CD4-positive, alpha-beta memory T cell (primary cell): ENCODE results near the gene LRRC28. TPM values are rescaled to one million over a fixed set of nuclear protein-coding genes. Genes with fewer than 3 reads are reported as not detected.

Experiments
- CTCF ChIA-PET: fragments of 350-600 bp; sonication (Branson Sonifier 250); formaldehyde crosslinking; loops from one replicate; lab custom pipeline; 2021; ENCODE audit warnings: inconsistent platforms; ENCODE audit not compliant: partially characterized antibody; lab: Charles Lee
- POLR2A ChIA-PET: fragments of 350-600 bp; sonication (Branson Sonifier 250); formaldehyde crosslinking; loops from one replicate; lab custom pipeline; 2021; ENCODE audit not compliant: partially characterized antibody; lab: Charles Lee
- DNase-seq, 5 donors: peaks; one replicate each; pipeline versions ENCODE4 v3.0.0 to v3.0.0-alpha.2; 2020 to 2022; ENCODE audit warnings: mixed read lengths in 1 of 5
- H3K27ac ChIP-seq: one replicate; pipeline ENCODE4 v1.7.0; 2013; ENCODE audit warnings: low read depth, low read length
- H3K27me3 ChIP-seq: 2 replicates; pipeline ENCODE4 v1.7.0; 2013; ENCODE audit warnings: mild to moderate bottlenecking, low read length, moderate library complexity; ENCODE audit not compliant: insufficient read depth
- H3K36me3 ChIP-seq: 2 replicates; pipeline ENCODE4 v1.7.0; 2013; ENCODE audit warnings: mild to moderate bottlenecking, low read length, moderate library complexity; ENCODE audit not compliant: insufficient read depth
- H3K4me1 ChIP-seq: 2 replicates; pipeline ENCODE4 v1.7.0; 2013; ENCODE audit warnings: mild to moderate bottlenecking, low read length, moderate library complexity; ENCODE audit not compliant: insufficient read depth
- H3K4me3 ChIP-seq, 2 donors: one replicate each; pipeline ENCODE4 v1.7.0; 2013; ENCODE audit warnings: low read length in 2 of 2, mild to moderate bottlenecking in 1 of 2
- H3K9me3 ChIP-seq, 2 donors: one replicate each; pipeline ENCODE4 v1.7.0; 2013; ENCODE audit warnings: low read length in 2 of 2, control low read depth in 1 of 2; ENCODE audit not compliant: control insufficient read depth in 1 of 2
- H3K27ac Mint-ChIP-seq, 7 donors: one replicate each; pipeline ENCODE4 v1.8.0; 2020 to 2021; ENCODE audit warnings: mixed read lengths in 7 of 7, mild to moderate bottlenecking in 6 of 7, inconsistent platforms in 3 of 7, moderate library complexity in 3 of 7
- H3K27me3 Mint-ChIP-seq, 2 donors: one replicate each; pipeline ENCODE4 v1.8.0; 2020 to 2021; ENCODE audit warnings: mixed read lengths in 2 of 2
- H3K36me3 Mint-ChIP-seq, 2 donors: one replicate each; pipeline ENCODE4 v1.8.0; 2020 to 2021; ENCODE audit warnings: mixed read lengths in 2 of 2, inconsistent platforms in 1 of 2, mild to moderate bottlenecking in 1 of 2
- H3K4me1 Mint-ChIP-seq, 4 donors: one replicate each; pipeline ENCODE4 v1.8.0; 2020 to 2021; ENCODE audit warnings: mixed read lengths in 4 of 4, mild to moderate bottlenecking in 1 of 4
- H3K4me3 Mint-ChIP-seq, 8 donors: one replicate each; pipeline ENCODE4 v1.8.0; 2020 to 2021; ENCODE audit warnings: mixed read lengths in 8 of 8, mild to moderate bottlenecking in 7 of 8, moderate library complexity in 6 of 8, inconsistent platforms in 3 of 8
- H3K9me3 Mint-ChIP-seq, 8 donors: one replicate each; pipeline ENCODE4 v1.8.0; 2020 to 2021; ENCODE audit warnings: mixed read lengths in 8 of 8, mild to moderate bottlenecking in 5 of 8, inconsistent platforms in 3 of 8, moderate library complexity in 1 of 8
- intact Hi-C: fragments of 100-400 bp; cut with micrococcal nuclease; formaldehyde crosslinking; loops from one replicate; pipeline ENCODE4 v1.15.1; 2023
- polyA plus RNA-seq, 2 donors: library from polyadenylated mRNA; unstranded; fragments of 300-500 nt; fragmentation: Illumina TruSeq; gene quantifications; one replicate each; pipeline ENCODE4 v1.2.3, GENCODE V29; 2021
- total RNA-seq, 2 experiments: library from RNA; stranded (reverse); gene quantifications; one replicate each; pipeline ENCODE4 v1.2.3, GENCODE V29; 2021

Gene LRRC28
- total and polyA plus RNA-seq, 4 experiments from 2014 or later, result 16.4 to 27.1 (median 19.2) TPM

- Histone ChIP-seq H3K9me3 (no peaks in the 10 kb centered on the region), H3K4me3 (no peak overlapping the region), H3K4me1 (peaks cover 51% of the 10 kb centered on the region), H3K27me3 (no peaks in the 10 kb centered on the region), H3K27ac (no peak overlapping the region), H3K36me3 (no peaks in the 10 kb centered on the region)
- Mint-ChIP-seq H3K36me3 (no peaks in the 10 kb centered on the region), H3K27ac (peak overlapping the region; percentile 1 to 92 (median 72)), H3K4me1 (peaks cover 22 to 62% (median 47%) of the 10 kb centered on the region in 4 donors), H3K27me3 (no peaks in the 10 kb centered on the region), H3K9me3 (peaks cover 0 to 10% (median 4%) of the 10 kb centered on the region in 8 donors), H3K4me3 (peak overlapping the region in 3 of 8 donors; percentile 16 to 39 (median 20))
- intact Hi-C loops, result no loop called here
- DNase-seq, result no peak
- ChIA-PET CTCF (no interaction called here), POLR2A (interaction anchor here (1.0 to 3.4 kb wide), 6 partner anchors 11 to 142 kb away, joined by 3 to 20 read pairs (median 5); partner anchors contain the start of gene MEF2A)
Observed at GRCh38 chr15:99423186-99424130, 172.2 kb downstream of the LRRC28 start.

- peak overlapping the region; percentile 46 to 97 (median 88) for H3K27ac Mint-ChIP-seq
- H3K4me1 Mint-ChIP-seq, result peaks cover 22 to 62% (median 47%) of the 10 kb centered on the region in 4 donors
- no peaks in the 10 kb centered on the region for H3K36me3 Mint-ChIP-seq
- ChIA-PET CTCF (no interaction called here), POLR2A (interaction anchor here (1.1 to 3.4 kb wide), 5 partner anchors 10 to 141 kb away, joined by 4 to 20 read pairs (median 5); partner anchors contain the start of gene MEF2A)
- H3K27me3 Mint-ChIP-seq, result no peaks in the 10 kb centered on the region
- H3K4me1 ChIP-seq, result peaks cover 51% of the 10 kb centered on the region
- intact Hi-C loops, result no loop called here
- H3K9me3 ChIP-seq, result no peaks in the 10 kb centered on the region
- DNase-seq, result no peak
- H3K27me3 ChIP-seq, result no peaks in the 10 kb centered on the region
- peak overlapping the region; percentile 47 for H3K27ac ChIP-seq
- no peaks in the 10 kb centered on the region for H3K36me3 ChIP-seq
- H3K9me3 Mint-ChIP-seq, result peaks cover 0 to 6% (median 2%) of the 10 kb centered on the region in 8 donors
- peak overlapping the region in 2 of 8 donors; percentile 26 to 68 for H3K4me3 Mint-ChIP-seq
- H3K4me3 ChIP-seq, result no peak overlapping the region
Observed at GRCh38 chr15:99424131-99424571, 172.9 kb downstream of the LRRC28 start.

DNA sequence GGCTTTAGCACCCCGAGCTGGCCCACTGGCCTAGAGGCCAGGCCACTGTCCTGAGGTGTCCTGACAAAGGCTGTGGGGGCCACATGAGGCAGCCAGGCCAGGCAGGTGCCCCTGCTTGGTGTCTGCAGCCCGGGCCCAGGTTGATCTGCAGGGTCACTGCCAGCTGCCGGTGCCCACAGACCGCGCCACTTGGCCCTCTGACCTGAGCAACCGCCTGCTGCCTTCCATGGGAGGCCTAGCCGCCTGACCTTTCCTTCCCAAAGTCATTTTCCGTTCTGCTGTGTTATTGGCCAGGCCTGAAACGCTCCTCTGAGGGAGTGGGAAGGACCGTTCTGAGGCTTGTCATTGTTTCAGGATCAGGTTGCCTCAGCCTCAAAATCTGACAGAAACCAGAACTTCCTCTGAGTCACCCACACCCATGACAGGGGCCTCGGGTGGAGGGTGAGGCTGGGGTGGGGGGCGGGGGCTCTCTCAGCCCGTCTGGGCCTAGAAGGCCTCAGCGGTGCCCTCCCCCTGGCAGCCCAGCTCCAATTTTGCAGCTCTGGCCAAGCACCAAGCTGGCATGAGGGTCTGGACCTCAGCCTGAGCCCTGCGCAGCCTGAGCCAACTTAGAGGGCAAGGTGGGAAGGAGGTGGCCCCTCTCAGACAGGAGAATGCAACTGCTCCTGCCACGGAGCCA, 173.8 kb downstream of the LRRC28 start:
- peak in 4 of 5 donors; percentile 20 to 56 (median 32) for DNase-seq
- ChIA-PET CTCF (interaction anchor here (0.8 kb wide), 1 partner anchor 53 kb away, joined by 3 read pairs; no protein-coding TSS in a partner anchor), POLR2A (interaction anchor here (0.9 to 3.4 kb wide), 6 partner anchors 9 to 140 kb away, joined by 3 to 20 read pairs (median 4); partner anchors contain the start of gene MEF2A)
- no peaks in the 10 kb centered on the region for H3K36me3 ChIP-seq
- Mint-ChIP-seq H3K27me3 (no peaks in the 10 kb centered on the region), H3K4me3 (peak overlapping the region; percentile 74 to 88 (median 80)), H3K36me3 (no peaks in the 10 kb centered on the region), H3K9me3 (peaks cover 0 to 6% (median 2%) of the 10 kb centered on the region in 8 donors), H3K27ac (peak overlapping the region; percentile 84 to 97 (median 95)), H3K4me1 (peaks cover 22 to 62% (median 48%) of the 10 kb centered on the region in 4 donors)
- peaks cover 51% of the 10 kb centered on the region for H3K4me1 ChIP-seq
- no peak overlapping the region for H3K4me3 ChIP-seq
- peak overlapping the region; percentile 47 for H3K27ac ChIP-seq
- no peaks in the 10 kb centered on the region for H3K9me3 ChIP-seq
- intact Hi-C loops, result no loop called here
- no peaks in the 10 kb centered on the region for H3K27me3 ChIP-seq

DNA sequence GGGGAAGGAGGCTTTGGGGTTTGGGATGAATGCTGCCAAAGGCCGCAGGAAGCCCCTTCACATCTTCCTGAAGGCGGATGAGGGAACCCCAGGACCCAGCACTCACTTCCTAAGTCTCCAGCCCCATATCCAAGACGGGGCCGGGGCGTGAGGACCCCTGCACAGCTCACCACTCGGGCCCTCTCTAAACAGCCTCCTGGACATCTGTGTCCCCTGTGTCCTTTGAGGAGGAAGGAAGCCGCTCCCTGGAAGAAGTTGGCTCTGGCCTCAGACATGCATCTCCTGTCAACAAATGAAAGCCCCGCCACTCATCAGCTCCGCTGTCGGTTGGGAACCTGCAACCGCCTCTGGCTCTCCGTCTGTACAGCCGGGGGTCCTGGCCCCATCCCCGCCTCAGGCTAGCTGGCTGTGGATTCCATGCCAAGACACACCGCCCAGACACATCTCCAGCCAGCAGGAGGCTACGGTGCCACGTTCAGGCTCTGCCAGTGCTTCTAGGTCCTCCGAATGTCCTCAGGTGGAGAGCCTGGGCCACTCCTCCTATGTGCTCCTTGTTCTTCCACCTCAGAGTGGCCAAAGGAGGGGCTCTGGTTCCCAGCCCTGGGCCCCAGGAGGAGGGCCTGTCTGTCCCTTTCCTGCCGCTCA, 174.5 kb downstream of the LRRC28 start:
- no peak for DNase-seq
- H3K4me1 Mint-ChIP-seq, result peaks cover 17 to 56% (median 42%) of the 10 kb centered on the region in 4 donors
- Histone ChIP-seq H3K27me3 (no peaks in the 10 kb centered on the region), H3K4me3 (no peak overlapping the region), H3K9me3 (no peaks in the 10 kb centered on the region), H3K27ac (peak overlapping the region; percentile 47), H3K4me1 (peaks cover 49% of the 10 kb centered on the region), H3K36me3 (no peaks in the 10 kb centered on the region)
- H3K27me3 Mint-ChIP-seq, result no peaks in the 10 kb centered on the region
- H3K4me3 Mint-ChIP-seq, result peak overlapping the region in 4 of 8 donors; percentile 35 to 48 (median 44)
- CTCF ChIA-PET, result interaction anchor here (0.8 kb wide), 1 partner anchor 53 kb away, joined by 3 read pairs; no protein-coding TSS in a partner anchor
- H3K9me3 Mint-ChIP-seq, result peaks cover 0 to 6% (median 1%) of the 10 kb centered on the region in 8 donors
- no peaks in the 10 kb centered on the region for H3K36me3 Mint-ChIP-seq
- H3K27ac Mint-ChIP-seq, result peak overlapping the region in 5 of 7 donors; percentile 23 to 87 (median 74)
- POLR2A ChIA-PET, result interaction anchor here (1.4 to 3.4 kb wide), 3 partner anchors 8 to 16 kb away, joined by 3 to 20 read pairs (median 5); no protein-coding TSS in a partner anchor
- intact Hi-C loops, result no loop called here

GRCh38 chr15:99426431-99427105, 175.3 kb downstream of the LRRC28 start:
- H3K36me3 Mint-ChIP-seq, result no peaks in the 10 kb centered on the region
- no peaks in the 10 kb centered on the region for H3K27me3 Mint-ChIP-seq
- H3K4me3 Mint-ChIP-seq, result peak overlapping the region in 1 of 8 donors; percentile 48
- peak overlapping the region in 4 of 7 donors; percentile 4 to 87 (median 26) for H3K27ac Mint-ChIP-seq
- CTCF ChIA-PET, result no interaction called here
- H3K4me3 ChIP-seq, result no peak overlapping the region
- peaks cover 42% of the 10 kb centered on the region for H3K4me1 ChIP-seq
- no peaks in the 10 kb centered on the region for H3K9me3 ChIP-seq
- no peaks in the 10 kb centered on the region for H3K36me3 ChIP-seq
- peaks cover 11 to 48% (median 35%) of the 10 kb centered on the region in 4 donors for H3K4me1 Mint-ChIP-seq
- POLR2A ChIA-PET, result interaction anchor here (0.8 to 1.4 kb wide), 2 partner anchors 17 to 32 kb away, joined by 3 read pairs; no protein-coding TSS in a partner anchor
- H3K27ac ChIP-seq, result no peak overlapping the region
- DNase-seq, result no peak
- peaks cover 0 to 6% (median 1%) of the 10 kb centered on the region in 8 donors for H3K9me3 Mint-ChIP-seq
- H3K27me3 ChIP-seq, result no peaks in the 10 kb centered on the region
- intact Hi-C loops, result no loop called here

- Histone ChIP-seq H3K9me3 (no peaks in the 10 kb centered on the region), H3K4me1 (peaks cover 40% of the 10 kb centered on the region), H3K27ac (no peak overlapping the region), H3K4me3 (no peak overlapping the region), H3K27me3 (no peaks in the 10 kb centered on the region), H3K36me3 (no peaks in the 10 kb centered on the region)
- H3K4me1 Mint-ChIP-seq, result peaks cover 10 to 46% (median 30%) of the 10 kb centered on the region in 4 donors
- intact Hi-C loops, result no loop called here
- H3K27me3 Mint-ChIP-seq, result no peaks in the 10 kb centered on the region
- no peaks in the 10 kb centered on the region for H3K36me3 Mint-ChIP-seq
- peaks cover 0 to 6% (median 0%) of the 10 kb centered on the region in 8 donors for H3K9me3 Mint-ChIP-seq
- ChIA-PET POLR2A (interaction anchor here (0.7 to 2.0 kb wide), 2 partner anchors 15 to 17 kb away, joined by 3 to 4 read pairs; no protein-coding TSS in a partner anchor), CTCF (interaction anchor here (1.3 kb wide), 1 partner anchor 18 kb away, joined by 5 read pairs; no protein-coding TSS in a partner anchor)
- no peak overlapping the region for H3K4me3 Mint-ChIP-seq
- no peak for DNase-seq
- peak overlapping the region in 2 of 7 donors; percentile 31 to 54 for H3K27ac Mint-ChIP-seq
Observed at GRCh38 chr15:99427210-99427609, 175.9 kb downstream of the LRRC28 start.
